MCF 10A (cell line): Measurements from ENCODE around the gene MICALL2. TPM values are rescaled to one million over a fixed set of nuclear protein-coding genes. Genes with fewer than 3 reads are reported as not detected.
"Not testable (repeated sequence)": the region's sequence is repeated elsewhere in the genome, so short reads cannot be mapped to it uniquely, and the experiment has no call there.

Source experiments
- BruUV-seq: library from RNA; stranded (reverse); fragments of 400-500 nt; replicated peaks from 2 replicates; lab custom pipeline; 2021; lab: Mats Ljungman, UMichigan
- CTCF ChIA-PET: fragments of 300-600 bp; sonication (Branson Sonifier 250); formaldehyde crosslinking; extraction: SDS; loops from one replicate; lab custom pipeline; 2021; ENCODE audit warnings: antibody characterized with exemption, inconsistent platforms; lab: Yijun Ruan, JAX
- POLR2A ChIA-PET: fragments of 300-600, 350-650 bp; sonication (Branson Sonifier 250); formaldehyde crosslinking; extraction: SDS; loops from one replicate; lab custom pipeline; 2020; ENCODE audit warnings: antibody characterized with exemption, inconsistent platforms; lab: Yijun Ruan, JAX
- DNase-seq: peaks from one replicate; pipeline ENCODE4 v3.0.0-alpha.2; 2018; ENCODE audit not compliant: unreplicated experiment
- H3K27ac Mint-ChIP-seq: one replicate; pipeline ENCODE4 v1.8.0; 2022; ENCODE audit warnings: mild to moderate bottlenecking, low read depth, mixed read lengths; ENCODE audit not compliant: unreplicated experiment
- H3K27me3 Mint-ChIP-seq: one replicate; pipeline ENCODE4 v1.8.0; 2022; ENCODE audit warnings: mixed read lengths; ENCODE audit not compliant: insufficient read depth, unreplicated experiment
- H3K36me3 Mint-ChIP-seq: one replicate; pipeline ENCODE4 v1.8.0; 2022; ENCODE audit warnings: mild to moderate bottlenecking, moderate library complexity, mixed read lengths; ENCODE audit not compliant: insufficient read depth, unreplicated experiment
- H3K4me1 Mint-ChIP-seq: one replicate; pipeline ENCODE4 v1.8.0; 2022; ENCODE audit warnings: mixed read lengths; ENCODE audit not compliant: insufficient read depth, unreplicated experiment
- H3K4me3 Mint-ChIP-seq: one replicate; pipeline ENCODE4 v1.8.0; 2022; ENCODE audit warnings: mild to moderate bottlenecking, moderate library complexity, mixed read lengths; ENCODE audit not compliant: unreplicated experiment
- H3K9me3 Mint-ChIP-seq: one replicate; pipeline ENCODE4 v1.8.0; 2022; ENCODE audit warnings: mixed read lengths; ENCODE audit not compliant: unreplicated experiment
- intact Hi-C: fragments of 100-400 bp; cut with micrococcal nuclease; formaldehyde crosslinking; loops from 2 replicates; pipeline ENCODE4 v1.14.1; 2022
- total RNA-seq: library from RNA; stranded (reverse); gene quantifications from 2 replicates; pipeline ENCODE4 v1.2.3, GENCODE V29; 2022
- TF ChIP-seq, protein P1 (sequence below): fragments of 200-600 bp; IDR thresholded peaks from one replicate; pipeline ENCODE4 v1.8.0; 2022; ENCODE audit warnings: antibody characterized with exemption, mild to moderate bottlenecking; ENCODE audit not compliant: unreplicated experiment

MICALL2 gene
- total RNA-seq, 1 experiment from 2014 or later = 15.8 TPM

- ChIA-PET CTCF (interaction anchor here (0.7 to 3.8 kb wide), 2 partner anchors 15 to 256 kb away, joined by 3 to 14 read pairs; no protein-coding TSS in a partner anchor), POLR2A (no interaction called here)
- TF ChIP-seq, protein P1, sequence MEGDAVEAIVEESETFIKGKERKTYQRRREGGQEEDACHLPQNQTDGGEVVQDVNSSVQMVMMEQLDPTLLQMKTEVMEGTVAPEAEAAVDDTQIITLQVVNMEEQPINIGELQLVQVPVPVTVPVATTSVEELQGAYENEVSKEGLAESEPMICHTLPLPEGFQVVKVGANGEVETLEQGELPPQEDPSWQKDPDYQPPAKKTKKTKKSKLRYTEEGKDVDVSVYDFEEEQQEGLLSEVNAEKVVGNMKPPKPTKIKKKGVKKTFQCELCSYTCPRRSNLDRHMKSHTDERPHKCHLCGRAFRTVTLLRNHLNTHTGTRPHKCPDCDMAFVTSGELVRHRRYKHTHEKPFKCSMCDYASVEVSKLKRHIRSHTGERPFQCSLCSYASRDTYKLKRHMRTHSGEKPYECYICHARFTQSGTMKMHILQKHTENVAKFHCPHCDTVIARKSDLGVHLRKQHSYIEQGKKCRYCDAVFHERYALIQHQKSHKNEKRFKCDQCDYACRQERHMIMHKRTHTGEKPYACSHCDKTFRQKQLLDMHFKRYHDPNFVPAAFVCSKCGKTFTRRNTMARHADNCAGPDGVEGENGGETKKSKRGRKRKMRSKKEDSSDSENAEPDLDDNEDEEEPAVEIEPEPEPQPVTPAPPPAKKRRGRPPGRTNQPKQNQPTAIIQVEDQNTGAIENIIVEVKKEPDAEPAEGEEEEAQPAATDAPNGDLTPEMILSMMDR = no peak
- H3K36me3 Mint-ChIP-seq = no peaks in the 10 kb centered on the region
- no peak overlapping the region for H3K4me3 Mint-ChIP-seq
- no peaks in the 10 kb centered on the region for H3K27me3 Mint-ChIP-seq
- intact Hi-C loops = no loop called here
- no TSS peak for BruUV-seq
- H3K27ac Mint-ChIP-seq = no peak overlapping the region
- no peaks in the 10 kb centered on the region for H3K9me3 Mint-ChIP-seq
- peaks cover 5% of the 10 kb centered on the region for H3K4me1 Mint-ChIP-seq
- DNase-seq = no peak
Measured at GRCh38 chr7:1447551-1448244, 11.6 kb downstream of the MICALL2 start.

DNA sequence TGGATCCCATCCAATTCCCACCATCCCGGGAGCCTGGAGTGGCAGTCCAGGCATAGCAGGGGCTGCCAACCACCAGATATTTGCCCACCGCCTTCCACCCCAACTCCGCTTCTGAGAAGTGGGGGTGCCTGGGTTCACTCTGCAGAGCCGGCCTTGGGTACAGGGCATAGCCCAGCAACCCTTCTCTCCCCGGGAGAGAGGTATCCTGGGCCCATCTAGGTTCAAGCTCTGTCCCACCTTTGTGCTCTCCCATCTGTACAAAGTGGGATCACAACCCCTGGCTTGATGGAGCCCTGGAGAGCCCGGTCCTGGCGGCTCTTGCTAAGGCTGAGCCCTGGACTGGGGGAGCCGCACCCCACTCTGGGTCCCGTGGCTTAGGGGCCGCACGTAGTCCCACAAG, 12.2 kb downstream of the MICALL2 start:
- H3K27ac Mint-ChIP-seq = no peak overlapping the region
- H3K27me3 Mint-ChIP-seq = no peaks in the 10 kb centered on the region
- POLR2A ChIA-PET = no interaction called here
- DNase-seq = no peak
- H3K36me3 Mint-ChIP-seq = no peaks in the 10 kb centered on the region
- CTCF ChIA-PET = interaction anchor here (3.8 kb wide), 1 partner anchor 14 kb away, joined by 14 read pairs; no protein-coding TSS in a partner anchor
- H3K4me3 Mint-ChIP-seq = no peak overlapping the region
- intact Hi-C loops = no loop called here
- TF ChIP-seq, protein P1 = no peak
- no TSS peak for BruUV-seq
- H3K4me1 Mint-ChIP-seq = peaks cover 5% of the 10 kb centered on the region
- no peaks in the 10 kb centered on the region for H3K9me3 Mint-ChIP-seq

DNA sequence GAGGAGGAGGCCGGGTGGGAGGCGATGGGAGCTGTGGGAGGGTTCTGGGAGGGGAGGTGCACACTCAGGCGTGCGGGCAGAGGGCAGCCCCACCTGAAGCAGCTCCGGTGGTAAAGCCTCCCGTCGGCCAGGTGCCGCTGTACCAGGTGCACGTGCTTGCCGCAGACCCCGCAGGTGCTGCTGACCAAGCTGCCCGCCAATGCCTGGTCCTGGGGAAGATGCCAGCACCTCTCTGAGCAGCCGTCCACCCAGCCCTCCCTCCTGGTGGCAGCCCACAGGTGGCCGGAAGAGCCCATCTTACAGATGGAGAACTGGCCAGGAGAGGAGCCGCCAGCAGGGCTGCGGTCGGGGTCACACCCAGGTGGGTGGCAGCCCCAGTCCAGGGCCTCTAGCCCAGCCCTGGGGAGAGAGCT, 12.6 kb downstream of the MICALL2 start:
- POLR2A ChIA-PET = no interaction called here
- no peak for DNase-seq
- Mint-ChIP-seq H3K27me3 (no peaks in the 10 kb centered on the region), H3K4me3 (no peak overlapping the region), H3K4me1 (peaks cover 5% of the 10 kb centered on the region), H3K27ac (no peak overlapping the region), H3K36me3 (no peaks in the 10 kb centered on the region), H3K9me3 (no peaks in the 10 kb centered on the region)
- TF ChIP-seq, protein P1 = no peak
- BruUV-seq = no TSS peak
- intact Hi-C loops = no loop called here
- CTCF ChIA-PET = interaction anchor here (3.8 kb wide), 1 partner anchor 14 kb away, joined by 14 read pairs; no protein-coding TSS in a partner anchor

- H3K36me3 Mint-ChIP-seq, H3K27me3 Mint-ChIP-seq, intact Hi-C loops, H3K4me1 Mint-ChIP-seq, DNase-seq, H3K9me3 Mint-ChIP-seq, BruUV-seq, H3K4me3 Mint-ChIP-seq, POLR2A ChIA-PET, H3K27ac Mint-ChIP-seq: not testable (repeated sequence)
- CTCF ChIA-PET = interaction anchor here (3.8 kb wide), 1 partner anchor 13 kb away, joined by 14 read pairs; no protein-coding TSS in a partner anchor
Measured at GRCh38 chr7:1446026-1446425, 13.2 kb downstream of the MICALL2 start.
